K562 (cell line): ENCODE data around the gene FAM222A. TPM values are rescaled to one million over a fixed set of nuclear protein-coding genes. Genes with fewer than 3 reads are reported as not detected.

Source experiments
- ATAC-seq: fragments of 200-7000 bp; cut with Tn5 transposase; 3 replicates; pipeline ENCODE4 v1.9.1; 2020; ENCODE audit warnings: moderate library complexity
- BruUV-seq: library from RNA; stranded (reverse); fragments of 400-500 nt; replicated peaks from 2 replicates; lab custom pipeline; 2021; lab: Mats Ljungman, UMichigan
- CTCF ChIA-PET: fragments of 300-600 bp; formaldehyde crosslinking; extraction: SDS; loops from one replicate; lab custom pipeline; 2021; ENCODE audit warnings: low intra/inter-chr PET ratio; lab: Yijun Ruan, JAX
- POLR2A ChIA-PET: fragments of 300-600, 350-650 bp; sonication (Branson Sonifier 250); formaldehyde crosslinking; extraction: SDS; loops from one replicate; lab custom pipeline; 2021; ENCODE audit warnings: antibody characterized with exemption, inconsistent platforms; lab: Yijun Ruan, JAX
- DNase-seq, 4 experiments: peaks; one replicate each; pipeline versions ENCODE4 v3.0.0 to v3.0.0-alpha.2; 2011 to 2018; ENCODE audit warnings: low spot score in 3 of 4, mixed read lengths in 3 of 4; ENCODE audit errors: extremely low read depth in 1 of 4
- FAIRE-seq: peaks from 2 replicates; lab custom pipeline; 2011; peaks lifted over from hg19 to GRCh38; lab: Jason Lieb, UNC
- H2AFZ ChIP-seq: 2 replicates; pipeline ENCODE4 v1.6.0; 2011; ENCODE audit warnings: low read depth, low read length, control low read depth, inconsistent platforms
- H3K27ac ChIP-seq: fragments of 200-600 bp; 3 replicates; pipeline ENCODE4 v1.8.0; 2011; ENCODE audit warnings: low read depth, mild to moderate bottlenecking, control low read depth, inconsistent platforms, low read length, moderate library complexity, mixed read lengths; ENCODE audit errors: extremely low read depth
- H3K27me3 ChIP-seq, 2 experiments: fragments of 300-600 bp in 1 of 2; 2 replicates in 1 of 2; 3 replicates in 1 of 2; pipeline versions ENCODE4 v1.6.0 to v1.8.0; 2011; ENCODE audit warnings: inconsistent platforms in 2 of 2, low read length in 2 of 2, mild to moderate bottlenecking in 1 of 2, mixed read lengths in 1 of 2, moderate library complexity in 1 of 2; ENCODE audit not compliant: control insufficient read depth in 2 of 2, insufficient read depth in 2 of 2
- H3K36me3 ChIP-seq: fragments of 300-600 bp; 3 replicates; pipeline ENCODE4 v1.8.0; 2011; ENCODE audit warnings: mild to moderate bottlenecking, low read length, inconsistent platforms; ENCODE audit not compliant: control insufficient read depth, insufficient read depth
- H3K4me1 ChIP-seq, 2 experiments: fragments of 200-600 bp in 1 of 2; replicated peaks in 1 of 2; 2 replicates in 1 of 2; 3 replicates in 1 of 2; pipeline versions ENCODE4 v1.5.1 to v1.8.0; 2011; ENCODE audit warnings: inconsistent platforms in 2 of 2, low read length in 2 of 2, mild to moderate bottlenecking in 1 of 2, mixed read lengths in 1 of 2, moderate library complexity in 1 of 2; ENCODE audit not compliant: control insufficient read depth in 2 of 2, insufficient read depth in 2 of 2
- H3K4me2 ChIP-seq: 2 replicates; pipeline ENCODE4 v1.6.1; 2011; ENCODE audit warnings: low read length, control low read depth, inconsistent platforms, mixed read lengths; ENCODE audit not compliant: insufficient read depth
- H3K4me3 ChIP-seq: fragments of 200-600 bp; sonication (generic), shearing (Covaris generic); 2 replicates; pipeline ENCODE4 v1.5.1; 2016; ENCODE audit warnings: control low read depth, inconsistent platforms
- H3K79me2 ChIP-seq: fragments of 200-600 bp; 3 replicates; pipeline ENCODE4 v1.8.0; 2011; ENCODE audit warnings: low read length, inconsistent platforms; ENCODE audit not compliant: control insufficient read depth, insufficient read depth
- H3K9ac ChIP-seq, 2 experiments: 2 replicates each; pipeline versions ENCODE4 v1.6.0 to v1.6.1; 2011; ENCODE audit warnings: low read depth in 2 of 2, low read length in 2 of 2, control low read depth in 1 of 2, inconsistent platforms in 1 of 2, mild to moderate bottlenecking in 1 of 2, mixed read lengths in 1 of 2; ENCODE audit not compliant: insufficient read depth in 1 of 2
- H3K9me1 ChIP-seq: one replicate; pipeline ENCODE4 v1.6.0; 2011; ENCODE audit warnings: inconsistent platforms, mild to moderate bottlenecking, low read length, moderate library complexity; ENCODE audit not compliant: control insufficient read depth, insufficient read depth
- H3K9me3 ChIP-seq: replicated peaks from 2 replicates; pipeline ENCODE4 v1.5.1; 2011; ENCODE audit warnings: low read depth, low read length, inconsistent platforms; ENCODE audit not compliant: control insufficient read depth, insufficient read depth
- H4K20me1 ChIP-seq: replicated peaks from 2 replicates; pipeline ENCODE4 v1.6.1; 2011; ENCODE audit warnings: low read length, inconsistent platforms, mixed read lengths; ENCODE audit not compliant: control insufficient read depth, insufficient read depth
- CHD1 ChIP-seq: fragments of 200-600 bp; sonication (generic); IDR thresholded peaks from one replicate; pipeline ENCODE4 v1.6.1; 2012; ENCODE audit warnings: mild to moderate bottlenecking, moderate library complexity, low read length, inconsistent platforms
- JUN ChIP-seq, 2 experiments: sonication (generic) in 1 of 2; formaldehyde crosslinking in 1 of 2; IDR thresholded peaks; 2 replicates each; pipeline versions ENCODE4 v1.6.1 to v1.8.0; 2012 to 2022; ENCODE audit warnings: borderline replicate concordance in 2 of 2, mild to moderate bottlenecking in 2 of 2, improper control_type of control experiment in 1 of 2, low read depth in 1 of 2, low read length in 1 of 2, missing genetic modification reagents in 1 of 2
- MAFG ChIP-seq: fragments of 450-650 bp; conservative IDR thresholded peaks from 2 replicates; pipeline ENCODE4 v1.6.1; 2016; ENCODE audit warnings: missing genetic modification characterization, missing compliant biosample characterization
- MYBL2 ChIP-seq, 2 experiments: fragments of 450-650 bp in 1 of 2; sonication (generic) in 1 of 2; formaldehyde crosslinking in 1 of 2; IDR thresholded peaks; 2 replicates each; pipeline versions ENCODE4 v1.6.1 to v1.8.1; 2017 to 2022; ENCODE audit warnings: borderline replicate concordance in 1 of 2, inconsistent platforms in 1 of 2, low read depth in 1 of 2, mild to moderate bottlenecking in 1 of 2, missing genetic modification reagents in 1 of 2, moderate library complexity in 1 of 2
- NFYB ChIP-seq: IDR thresholded peaks from 2 replicates; pipeline ENCODE4 v1.6.1; 2011; ENCODE audit warnings: mild to moderate bottlenecking, moderate library complexity; ENCODE audit not compliant: insufficient read length; ENCODE audit errors: extremely low read depth
- POLR2AphosphoS2 ChIP-seq: IDR thresholded peaks from 2 replicates; pipeline ENCODE4 v1.6.1; 2012; ENCODE audit warnings: low read length, improper control_type of control experiment
- PRMT5 ChIP-seq: sonication (generic); formaldehyde crosslinking; IDR thresholded peaks from 2 replicates; pipeline ENCODE4 v1.5.0; 2020; ENCODE audit warnings: missing genetic modification reagents
- SMARCE1 ChIP-seq: fragments of 450-650 bp; IDR thresholded peaks from 2 replicates; pipeline ENCODE4 v1.7.1; 2016; ENCODE audit warnings: mild to moderate bottlenecking
- SRSF1 ChIP-seq: fragments of 200-400 bp; formaldehyde crosslinking; IDR thresholded peaks from 2 replicates; pipeline ENCODE4 v1.6.1; 2017; ENCODE audit warnings: mild to moderate bottlenecking, low read depth, low read length, moderate library complexity
- THAP7 ChIP-seq: fragments of 250-450 bp; sonication (Bioruptor Pico); IDR thresholded peaks from 2 replicates; pipeline ENCODE4 v1.5.0; 2021
- ZBTB11 ChIP-seq, 3 experiments: fragments of 200-800 bp in 1 of 3; fragments of 250-450 bp in 1 of 3; fragments of 450-650 bp in 1 of 3; sonication (Bioruptor Pico) in 1 of 3; sonication (Bioruptor generic) in 1 of 3; formaldehyde crosslinking in 1 of 3; IDR thresholded peaks; 2 replicates each; pipeline versions ENCODE4 v1.6.1 to v1.8.0; 2016 to 2022; ENCODE audit warnings: mild to moderate bottlenecking in 2 of 3, missing genetic modification characterization in 2 of 3, missing compliant biosample characterization in 1 of 3, moderate library complexity in 1 of 3
- ZNF324 ChIP-seq: fragments of 250-450 bp; sonication (Bioruptor Pico); IDR thresholded peaks from 2 replicates; pipeline ENCODE4 v1.4.0; 2020; ENCODE audit warnings: mild to moderate bottlenecking
- ZNF512 ChIP-seq: IDR thresholded peaks from 2 replicates; pipeline ENCODE4 v1.6.1; 2016; ENCODE audit warnings: missing genetic modification characterization, missing compliant biosample characterization
- ZNF583 ChIP-seq: fragments of 250-450 bp; sonication (Bioruptor Pico); IDR thresholded peaks from 2 replicates; pipeline ENCODE4 v1.4.0; 2020
- ZNF717 ChIP-seq: fragments of 250-450 bp; sonication (Bioruptor Pico); IDR thresholded peaks from 2 replicates; pipeline ENCODE4 v1.5.0; 2021
- WGBS: fragments of 100-300 bp; shearing (Covaris generic); methylation state at CpG from one replicate; pipeline ENCODE4 v1.1.6; 2016; ENCODE audit warnings: low coverage, mixed read lengths; ENCODE audit not compliant: insufficient coverage; ENCODE audit errors: missing lambda C conversion rate; 5-methylcytosine and 5-hydroxymethylcytosine counted together
- in situ Hi-C: fragments of 300-500 bp; cut with MboI; formaldehyde crosslinking; loops from 4 replicates; pipeline ENCODE4 v1.15.0; 2018; ENCODE audit warnings: inconsistent platforms, mixed read lengths
- intact Hi-C: fragments of 100-400 bp; cut with micrococcal nuclease; formaldehyde crosslinking; loops from 2 replicates; pipeline ENCODE4 v1.14.2; 2022
- polyA plus RNA-seq, 8 experiments: library from polyadenylated mRNA; depleted of rRNA in 4 of 8; stranded (reverse) in 5 of 8; unstranded in 3 of 8; fragments of >200 nt; fragmentation: Nextera tagmentation in 2 of 8; fragmentation: Illumina TruSeq in 1 of 8; extraction: Ambion mirVana in 2 of 8; extraction: Trizol in 1 of 8; gene quantifications; 2 replicates each; pipeline versions ENCODE4 v1.2.1 to v1.2.3, GENCODE V29; 2011 to 2014; ENCODE audit warnings: inconsistent platforms in 1 of 8, missing spikeins in 1 of 8
- total RNA-seq, 7 experiments: library from RNA; depleted of rRNA in 6 of 7; stranded (reverse); fragments of >200 nt in 6 of 7; fragmentation: Illumina TruSeq in 2 of 7; extraction: Trizol in 2 of 7; gene quantifications; 2 replicates each; pipeline versions ENCODE4 v1.2.1 to v1.2.3, GENCODE V29; 2011 to 2021; ENCODE audit warnings: low replicate concordance in 1 of 7

The FAM222A gene
- total and polyA plus RNA-seq, 9 of the 15 experiments (the other 6 are each of a cell fraction or from before 2014, with no cell fraction given): 0.03 to 0.36 (median 0.12) TPM; not detected in 1

- TF ChIP-seq JUN (IDR thresholded peaks at IDR 0.05; ENCODE audit: borderline replicate concordance, low read depth, low read length) (no peak), JUN (CRISPR knock-in tag; IDR thresholded peaks at IDR 0.05; ENCODE audit: borderline replicate concordance) (no peak), ZNF717 (CRISPR knock-in tag) (no peak), POLR2AphosphoS2 (no peak), ZNF512 (tag) (no peak), NFYB (no peak), ZNF583 (CRISPR knock-in tag) (no peak), SRSF1 (no peak), CHD1 (no peak)
These were observed 40.3 kb downstream of the FAM222A start (continued) for GRCh38 chr12:109753959-109754358.

- H2AFZ ChIP-seq: no peak overlapping the region
- WGBS: 0% methylated on average over 1 of the region's 1 CpG
- no peaks in the 10 kb centered on the region for H3K36me3 ChIP-seq
- no peaks in the 10 kb centered on the region for H3K79me2 ChIP-seq
- no peaks in the 10 kb centered on the region; the same call in 1 of the 2 replicates for H4K20me1 ChIP-seq
- FAIRE-seq (no peak), DNase-seq (no peak), ATAC-seq (no peak)
- no peaks in the 10 kb centered on the region for H3K9me1 ChIP-seq
- H3K4me3 ChIP-seq: no peak overlapping the region
- no peaks in the 10 kb centered on the region; a peak in 1 of 5 replicates for H3K4me1 ChIP-seq
- H3K9me3 ChIP-seq: peaks cover 3% of the 10 kb centered on the region; the same call in 1 of the 2 replicates
- intact Hi-C loops: no loop called here
- ChIA-PET POLR2A (no interaction called here), CTCF (no interaction called here)
- H3K27ac ChIP-seq: no peak overlapping the region
- H3K27me3 ChIP-seq: peaks cover 12 to 41% of the 10 kb centered on the region in 2 experiments; a peak in 3 of 5 replicates
- in situ Hi-C loops: no loop called here
- BruUV-seq: no TSS peak
- H3K4me2 ChIP-seq: no peak overlapping the region
- H3K9ac ChIP-seq: no peak overlapping the region
- TF ChIP-seq MAFG (tag) (no peak), THAP7 (CRISPR knock-in tag) (no peak), PRMT5 (CRISPR knock-in tag) (no peak), MYBL2 (IDR thresholded peaks at IDR 0.05; ENCODE audit: low read depth) (no peak), MYBL2 (CRISPR knock-in tag; IDR thresholded peaks at IDR 0.05; ENCODE audit: borderline replicate concordance) (no peak), ZNF324 (peak; percentile 89), ZBTB11 (CRISPR knock-in tag; IDR thresholded peaks at IDR 0.05) (no peak), SMARCE1 (no peak)
These were observed 42.8 kb downstream of the FAM222A start for GRCh38 chr12:109756457-109756856.
